GM19328 (cell line): Measurements from ENCODE around the gene ERVMER34-1.

Source experiments
- ATAC-seq: cut with Tn5 transposase; IDR thresholded peaks from one replicate; pipeline ENCODE4 v1.9.1; 2021; ENCODE audit warnings: mild to moderate bottlenecking, moderate library complexity; ENCODE audit not compliant: unreplicated experiment

Gene ERVMER34-1, protein sequence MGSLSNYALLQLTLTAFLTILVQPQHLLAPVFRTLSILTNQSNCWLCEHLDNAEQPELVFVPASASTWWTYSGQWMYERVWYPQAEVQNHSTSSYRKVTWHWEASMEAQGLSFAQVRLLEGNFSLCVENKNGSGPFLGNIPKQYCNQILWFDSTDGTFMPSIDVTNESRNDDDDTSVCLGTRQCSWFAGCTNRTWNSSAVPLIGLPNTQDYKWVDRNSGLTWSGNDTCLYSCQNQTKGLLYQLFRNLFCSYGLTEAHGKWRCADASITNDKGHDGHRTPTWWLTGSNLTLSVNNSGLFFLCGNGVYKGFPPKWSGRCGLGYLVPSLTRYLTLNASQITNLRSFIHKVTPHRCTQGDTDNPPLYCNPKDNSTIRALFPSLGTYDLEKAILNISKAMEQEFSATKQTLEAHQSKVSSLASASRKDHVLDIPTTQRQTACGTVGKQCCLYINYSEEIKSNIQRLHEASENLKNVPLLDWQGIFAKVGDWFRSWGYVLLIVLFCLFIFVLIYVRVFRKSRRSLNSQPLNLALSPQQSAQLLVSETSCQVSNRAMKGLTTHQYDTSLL

DNA sequence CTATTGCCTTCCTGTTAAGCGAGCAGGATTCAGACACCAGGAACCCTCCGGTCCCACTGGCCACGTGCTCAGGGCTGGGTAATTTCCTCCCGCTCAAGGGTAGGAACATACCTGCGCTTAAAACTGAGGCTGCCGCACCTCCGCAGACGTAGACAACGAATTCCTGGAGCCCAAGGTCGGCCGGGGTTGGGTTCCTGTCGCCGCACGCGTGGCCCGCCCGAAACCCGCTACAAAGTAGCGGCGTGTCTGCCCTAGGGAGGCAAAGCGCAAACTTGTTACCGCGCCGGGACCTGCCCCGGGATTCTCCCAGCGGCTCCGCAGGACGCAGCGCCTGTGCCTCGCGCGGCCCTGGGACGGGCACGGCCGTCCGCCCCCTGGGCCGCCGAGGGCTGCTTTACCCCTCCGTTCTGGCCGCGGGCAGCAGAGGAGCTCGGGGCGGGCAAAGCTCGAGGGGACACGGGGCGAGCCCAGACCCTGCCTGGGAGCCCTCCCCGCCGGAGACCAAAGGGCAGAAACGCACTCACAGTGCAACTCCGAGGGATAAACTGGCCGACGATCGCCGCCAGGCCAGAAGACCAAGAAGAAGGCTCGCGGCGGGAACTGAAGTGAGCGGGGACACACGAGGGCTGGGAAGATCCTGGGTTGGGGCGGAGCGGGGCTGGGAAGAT lies at the start of gene ERVMER34-1:
TSS of gene ERVMER34-1 (minus strand) at position 607 of the 668 bp plus-strand sequence. CDS start 5,905 bp downstream, outside the sequence.
- ATAC-seq = no peak

DNA sequence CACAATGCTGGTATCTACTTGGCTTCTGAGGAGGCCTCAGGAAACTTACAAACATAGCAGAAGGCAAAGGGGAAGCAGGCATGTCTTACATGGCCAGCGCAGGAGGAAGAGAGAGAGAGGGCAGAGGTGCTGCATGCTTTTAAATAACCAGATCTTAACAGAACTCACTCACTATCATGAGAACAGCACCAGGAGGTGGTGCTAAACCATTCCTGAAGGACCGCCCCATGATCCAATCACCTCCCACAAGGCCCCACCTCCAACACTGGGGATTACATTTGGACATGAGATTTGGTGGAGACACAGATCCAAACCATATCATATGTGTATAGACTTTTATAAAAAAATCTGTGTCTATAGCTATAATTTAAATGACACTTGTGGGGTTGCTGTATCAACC lies 48.6 kb upstream of the ERVMER34-1 start:
- no peak for ATAC-seq

DNA sequence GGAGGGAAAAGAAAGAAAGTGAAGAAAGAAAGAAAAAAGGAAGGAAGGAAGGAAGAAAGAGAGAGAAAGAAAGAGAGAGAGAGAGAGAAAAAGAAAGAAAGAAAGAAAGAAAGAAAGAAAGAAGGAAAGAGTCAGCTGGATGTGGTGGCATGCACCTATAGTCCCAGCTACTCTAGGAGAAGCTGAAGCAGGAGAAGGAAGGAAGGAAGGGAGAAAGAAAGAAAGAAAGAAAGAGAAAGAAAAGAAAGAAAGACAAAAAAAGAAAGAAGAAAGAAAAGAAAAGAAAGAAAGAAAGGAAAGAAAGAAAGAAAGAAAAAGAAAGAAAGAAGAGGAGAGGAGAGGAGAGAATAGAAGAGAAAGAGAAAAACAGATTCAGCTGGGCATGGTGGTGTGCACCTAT lies 44.3 kb upstream of the ERVMER34-1 start:
- no peak for ATAC-seq

DNA sequence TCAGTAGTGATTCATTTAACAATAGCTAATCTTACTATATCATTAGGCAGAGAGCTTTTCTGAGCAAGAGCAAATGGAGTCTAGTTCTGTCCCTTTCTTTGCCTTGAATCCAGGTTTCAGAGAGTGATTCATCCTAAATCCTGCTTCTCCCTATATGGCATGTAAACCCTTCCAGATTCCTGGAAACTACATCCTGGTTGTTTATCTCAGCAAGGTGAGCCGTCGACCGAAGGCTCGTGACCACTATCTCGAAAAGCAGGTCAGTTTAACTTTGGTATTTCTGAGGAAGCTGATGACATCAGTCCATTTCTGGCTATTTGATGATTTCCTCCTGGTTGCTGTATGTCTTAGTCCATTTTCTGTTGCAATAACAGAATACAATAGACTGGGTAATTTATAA lies 40.7 kb upstream of the ERVMER34-1 start:
- ATAC-seq = no peak

DNA sequence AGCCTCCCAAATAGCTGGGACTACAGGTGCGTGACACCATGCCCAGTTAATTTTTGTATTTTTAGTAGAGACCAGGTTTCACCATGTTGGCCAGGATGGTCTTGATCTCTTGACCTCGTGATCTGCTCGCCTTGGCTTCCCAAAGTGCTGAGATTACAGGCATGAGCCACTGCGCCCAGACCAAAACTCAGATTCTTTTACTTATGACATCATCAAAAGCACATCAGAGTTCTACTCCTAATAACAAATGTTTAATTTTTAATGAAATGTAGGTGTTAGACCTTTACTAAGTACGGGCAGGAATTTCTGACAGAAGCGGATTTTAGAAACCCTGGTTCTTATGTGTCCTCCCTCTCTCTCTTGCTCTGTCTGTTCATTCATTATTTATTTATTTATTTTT lies 38.5 kb upstream of the ERVMER34-1 start:
- ATAC-seq = no peak

DNA sequence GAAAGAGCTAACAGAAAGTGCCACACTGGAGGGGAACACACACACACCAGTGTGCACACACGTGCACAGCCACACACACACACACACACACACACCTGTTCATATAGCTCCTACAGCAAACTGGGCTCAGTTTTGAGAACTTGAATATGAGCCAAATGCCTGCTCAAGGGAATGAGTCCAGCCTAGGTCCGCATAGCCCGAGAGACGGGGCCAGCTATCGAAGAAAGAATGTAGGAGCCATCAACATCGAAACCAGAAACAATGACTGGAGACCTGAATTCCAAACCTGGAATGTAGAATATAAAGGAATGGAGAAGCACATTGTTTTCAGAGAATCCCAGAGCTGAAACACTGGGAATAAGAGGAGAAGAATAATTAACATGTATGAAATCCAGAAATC lies 37.6 kb upstream of the ERVMER34-1 start:
- no peak for ATAC-seq

DNA sequence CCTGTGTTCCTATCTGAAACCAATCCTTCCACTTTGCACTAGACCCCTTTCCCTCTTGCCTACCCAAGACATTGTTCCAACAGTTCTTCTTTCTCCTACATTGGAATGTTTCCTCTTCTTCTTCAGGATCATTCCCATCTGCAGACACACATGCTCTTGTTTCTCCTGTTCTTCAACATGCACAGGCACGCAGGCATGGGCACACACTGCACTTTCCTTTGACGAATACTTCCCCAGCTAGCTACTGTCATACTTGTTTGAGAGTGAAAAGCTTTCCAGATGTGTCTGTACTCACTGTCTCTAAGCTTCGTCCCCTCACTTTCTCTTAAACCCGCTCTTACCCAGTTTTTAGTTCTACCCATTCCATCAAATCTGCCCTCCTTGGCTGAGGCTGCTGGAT lies 31.8 kb upstream of the ERVMER34-1 start:
- no peak for ATAC-seq

DNA sequence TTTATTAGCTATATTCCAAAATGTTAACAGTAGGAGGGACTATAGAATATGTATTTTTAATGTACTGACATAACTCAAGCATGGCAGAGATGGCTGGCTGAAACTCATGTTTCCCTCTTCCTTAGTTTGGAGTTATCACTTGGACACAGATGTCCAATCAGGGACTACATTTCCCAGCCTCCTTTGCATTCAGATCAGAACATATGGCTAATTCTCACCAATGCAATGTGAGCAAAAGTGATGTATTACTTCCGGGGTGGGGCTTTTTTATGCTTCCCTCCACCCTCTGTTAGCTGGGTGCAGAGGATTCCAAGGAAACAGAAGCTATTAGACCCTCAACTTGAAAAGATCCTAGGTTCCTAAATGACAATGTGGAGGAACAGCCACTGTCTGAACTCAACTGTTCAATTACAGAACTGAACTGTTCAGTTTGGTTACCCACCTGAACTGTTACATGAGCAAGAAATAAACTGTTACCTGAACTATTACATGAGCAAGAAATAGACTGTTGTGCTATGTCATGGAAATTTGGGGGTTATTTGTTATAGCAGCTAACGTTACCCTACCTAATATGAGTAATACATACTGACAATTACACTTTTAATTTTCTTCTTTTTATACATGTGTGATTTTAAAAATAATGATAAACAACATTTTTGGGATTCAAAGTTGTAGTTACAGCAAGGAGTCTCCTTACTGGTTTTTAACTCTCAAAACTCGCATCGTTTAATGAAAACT lies 29.6 kb upstream of the ERVMER34-1 start:
- no peak for ATAC-seq

DNA sequence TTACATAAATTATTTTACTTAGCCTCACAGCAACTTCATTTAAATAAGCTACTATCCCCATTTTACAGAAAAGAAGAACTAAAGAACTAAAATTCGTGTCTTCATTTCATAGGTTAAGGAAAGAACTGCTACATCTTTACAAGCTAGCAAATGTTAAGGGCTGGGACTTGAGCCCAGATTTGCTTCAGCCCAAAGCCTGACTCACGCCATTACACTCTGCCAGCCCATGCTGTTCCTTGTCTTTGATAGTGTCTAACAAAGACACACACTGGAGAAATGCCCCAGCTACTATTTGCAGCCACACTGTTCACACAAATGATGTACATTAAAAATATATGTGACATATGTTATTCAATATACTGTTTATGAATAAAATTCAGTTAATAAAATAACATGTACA lies 29.0 kb upstream of the ERVMER34-1 start:
- no peak for ATAC-seq

DNA sequence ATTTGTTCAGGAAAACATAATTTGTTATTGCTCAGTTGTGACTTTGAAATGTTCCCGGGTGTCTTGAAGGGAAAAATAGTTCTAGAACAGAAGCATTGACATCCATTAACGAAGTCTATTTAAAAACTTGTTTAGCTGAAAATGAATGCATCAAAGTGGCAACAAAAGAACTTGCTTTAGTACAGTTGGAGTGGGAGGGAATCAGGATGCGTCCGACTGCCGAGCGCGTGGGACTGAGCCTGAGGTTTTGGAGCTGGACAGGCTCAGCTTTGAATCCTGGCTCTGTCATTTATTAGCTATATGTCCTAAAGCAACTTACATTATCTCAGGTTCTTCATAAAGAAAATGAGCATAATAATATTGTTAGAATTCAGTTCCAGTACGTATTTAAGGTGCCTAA lies 9.0 kb upstream of the ERVMER34-1 start:
- no peak for ATAC-seq

DNA sequence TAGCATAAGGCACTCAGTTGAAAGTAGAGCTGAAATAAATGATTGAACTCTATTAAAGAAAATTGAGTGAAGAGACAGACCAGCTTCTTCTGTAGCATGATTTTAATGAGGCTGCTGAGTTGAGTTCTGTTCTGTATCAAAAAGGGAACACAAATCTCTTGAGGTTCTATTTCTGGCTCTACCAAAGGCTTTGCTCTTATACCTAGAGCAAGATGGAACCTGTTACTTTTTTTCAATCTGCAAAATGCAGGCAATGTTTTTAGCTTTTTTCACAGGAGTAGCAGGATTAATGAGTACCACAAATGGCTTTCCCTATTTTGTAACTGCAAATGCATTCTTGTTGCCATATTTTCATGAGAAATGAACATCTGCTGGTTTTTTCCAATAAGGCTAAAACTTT lies 4.2 kb upstream of the ERVMER34-1 start:
- ATAC-seq = no peak

DNA sequence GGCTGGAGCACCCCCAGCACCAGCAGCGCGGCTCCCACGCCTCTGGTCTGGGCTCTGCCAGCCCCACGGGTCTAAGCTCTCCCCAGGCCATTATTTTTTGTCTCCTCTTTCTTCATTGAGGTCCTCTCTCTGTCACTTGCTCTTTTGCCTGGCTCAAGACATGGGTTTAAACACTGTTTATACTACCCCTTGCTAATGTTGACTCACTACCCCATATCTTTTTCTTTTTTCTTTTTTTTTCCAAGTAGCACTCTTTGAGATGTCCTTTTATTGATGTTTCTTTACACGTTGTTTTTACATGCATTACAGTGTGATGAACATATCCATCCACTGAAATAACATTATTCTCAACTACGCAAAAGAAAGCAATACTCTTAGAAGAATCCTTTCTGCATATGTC lies 1.7 kb upstream of the ERVMER34-1 start:
- ATAC-seq = no peak

DNA sequence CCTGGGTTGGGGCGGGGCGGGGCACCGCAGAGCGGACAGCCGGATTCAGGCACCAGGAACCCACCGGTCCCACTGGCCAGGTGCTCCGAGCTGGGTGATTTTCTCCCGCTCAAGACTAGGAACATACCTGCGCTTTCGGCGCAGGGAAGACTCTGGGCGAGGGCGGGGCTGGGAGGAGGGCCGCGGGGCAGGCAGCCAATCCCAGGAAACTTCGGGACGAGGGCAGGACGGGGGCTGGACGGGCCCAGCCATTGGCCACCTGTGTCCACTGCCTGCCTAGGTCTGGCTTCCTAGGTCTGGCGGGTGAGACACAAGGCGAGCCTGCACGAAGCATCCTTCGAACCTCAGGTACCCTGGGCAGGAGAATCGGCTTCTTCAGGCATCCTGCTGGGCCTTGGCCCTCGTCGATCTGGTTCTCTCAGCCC lies 274 bp upstream of the ERVMER34-1 start:
- ATAC-seq = no peak

DNA sequence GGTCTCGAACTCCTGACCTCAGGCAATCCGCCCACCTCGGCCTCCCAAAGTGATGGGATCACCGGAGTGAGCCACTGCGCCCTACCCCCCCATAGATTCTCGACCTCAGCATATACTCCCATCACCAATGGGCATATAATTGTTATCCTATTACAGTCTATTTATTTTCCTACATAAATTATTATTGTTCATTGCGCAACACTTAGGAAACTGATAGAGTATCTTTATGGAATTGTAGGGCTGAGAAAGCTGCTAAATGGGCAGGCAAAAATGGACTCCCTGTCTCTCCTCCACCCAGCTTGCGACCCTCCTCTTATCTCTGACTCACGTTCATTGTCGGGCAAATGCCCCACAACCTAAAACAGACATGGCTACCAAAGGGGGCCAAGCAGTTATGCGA lies 1.0 kb downstream of the ERVMER34-1 start:
- no peak for ATAC-seq

DNA sequence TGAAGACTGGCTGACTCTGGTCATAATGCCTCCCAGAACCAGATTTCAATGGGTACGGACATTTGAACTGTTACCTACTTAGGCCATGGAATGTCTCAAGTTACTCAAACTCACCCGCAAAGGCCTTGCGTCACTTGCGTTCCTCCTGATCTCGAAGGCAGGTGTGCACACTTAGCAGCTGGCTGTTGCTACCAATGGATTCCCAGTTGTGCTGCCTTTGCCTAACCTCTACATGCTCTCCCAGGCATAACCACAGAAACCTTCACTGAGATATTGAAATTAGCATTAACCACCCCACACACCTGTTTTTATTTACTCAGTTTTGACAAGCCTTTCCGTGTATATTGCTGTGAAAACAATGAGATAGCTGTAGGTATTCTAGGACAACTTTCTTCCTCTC lies 2.8 kb downstream of the ERVMER34-1 start:
- ATAC-seq = no peak

DNA sequence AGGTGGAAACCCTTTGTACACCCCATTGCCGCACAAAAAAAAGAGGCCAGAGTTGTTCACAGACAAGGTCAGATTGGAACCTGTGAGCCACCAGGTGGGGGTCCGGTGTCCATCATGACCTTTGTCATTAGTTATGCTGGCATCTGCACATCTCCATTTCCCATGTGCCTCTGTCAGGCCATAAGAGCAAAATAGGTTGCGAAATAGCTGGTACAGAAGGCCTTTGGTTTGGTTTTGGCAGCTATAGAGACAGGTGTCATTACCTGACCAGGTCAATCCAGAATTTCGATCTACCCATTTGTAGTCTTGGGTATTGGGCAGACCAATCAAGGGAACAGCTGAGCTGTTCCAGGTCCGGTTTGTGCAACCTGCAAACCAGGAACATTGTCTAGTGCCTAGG lies 6.6 kb downstream of the ERVMER34-1 start:
- no peak for ATAC-seq

DNA sequence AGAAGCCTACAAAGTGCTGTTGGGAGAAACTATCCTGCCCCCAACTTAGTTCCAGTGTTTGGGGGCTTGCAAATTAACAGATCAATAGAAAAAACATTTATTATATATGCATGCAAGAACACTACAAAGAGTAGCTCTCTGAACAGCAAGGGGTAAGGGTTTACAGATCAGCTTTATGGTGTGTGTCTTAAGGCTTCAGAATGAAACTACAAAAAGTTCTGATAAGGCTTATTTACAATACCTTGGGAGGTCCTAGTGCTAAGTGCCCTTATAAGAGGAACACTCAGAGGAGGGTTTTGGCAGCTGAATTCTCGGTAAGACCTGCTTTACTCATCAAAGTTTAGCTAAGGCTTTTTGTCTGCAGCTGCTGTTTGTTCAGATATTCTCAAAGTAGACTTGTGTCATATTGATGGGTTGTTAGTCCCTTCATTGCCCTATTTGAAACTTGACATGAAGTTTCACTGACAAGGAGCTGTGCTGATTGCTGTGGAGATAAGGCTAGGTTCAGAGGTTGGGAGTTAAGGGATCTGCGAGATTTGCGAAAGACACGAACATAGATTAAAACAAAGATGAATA lies 7.7 kb downstream of the ERVMER34-1 start:
- ATAC-seq = no peak

DNA sequence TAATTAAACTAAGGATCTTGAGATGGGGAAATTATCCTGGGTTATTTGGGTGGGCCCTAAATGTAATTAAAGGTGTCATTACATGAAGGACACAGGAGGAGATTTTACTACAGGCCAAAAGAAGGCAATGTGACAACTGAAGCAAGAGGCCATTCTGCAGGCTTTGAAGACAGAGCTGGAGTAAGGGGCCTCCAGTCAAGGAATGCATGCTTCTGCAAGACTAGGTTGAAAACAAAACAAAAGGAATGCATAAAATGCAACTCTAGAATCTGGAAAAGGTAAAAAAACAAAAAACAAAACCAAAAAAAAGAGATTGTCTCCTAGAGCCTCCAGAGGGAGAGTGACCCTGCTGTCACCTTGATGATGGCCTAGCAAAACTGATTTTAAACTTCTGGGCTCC lies 21.6 kb downstream of the ERVMER34-1 start:
- ATAC-seq = no peak

DNA sequence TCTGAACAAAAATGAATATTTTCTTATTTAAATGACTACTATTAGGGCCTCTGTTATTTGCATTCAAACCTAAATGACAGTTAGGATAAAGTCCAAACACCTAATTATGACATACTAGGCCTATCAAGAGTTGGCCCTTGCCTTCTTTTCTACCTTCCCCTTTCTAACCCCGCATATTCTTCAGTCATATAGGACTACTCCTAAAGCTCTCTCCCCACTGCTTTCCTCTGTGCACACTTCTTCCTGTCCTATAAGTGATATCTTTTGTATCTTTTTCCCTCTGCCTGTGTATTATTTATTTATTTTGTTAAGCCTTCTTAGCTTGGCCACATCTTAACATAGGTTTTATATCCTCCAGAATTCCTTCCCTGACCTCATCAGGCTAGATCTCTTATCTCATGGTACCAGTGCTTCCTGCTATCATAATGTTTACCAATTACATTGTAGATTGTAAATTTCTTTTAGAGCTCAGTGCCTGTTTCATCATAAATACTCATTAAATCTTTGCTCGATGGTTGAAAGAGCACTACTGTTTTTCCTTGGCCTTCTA lies 22.5 kb downstream of the ERVMER34-1 start:
- ATAC-seq = no peak

DNA sequence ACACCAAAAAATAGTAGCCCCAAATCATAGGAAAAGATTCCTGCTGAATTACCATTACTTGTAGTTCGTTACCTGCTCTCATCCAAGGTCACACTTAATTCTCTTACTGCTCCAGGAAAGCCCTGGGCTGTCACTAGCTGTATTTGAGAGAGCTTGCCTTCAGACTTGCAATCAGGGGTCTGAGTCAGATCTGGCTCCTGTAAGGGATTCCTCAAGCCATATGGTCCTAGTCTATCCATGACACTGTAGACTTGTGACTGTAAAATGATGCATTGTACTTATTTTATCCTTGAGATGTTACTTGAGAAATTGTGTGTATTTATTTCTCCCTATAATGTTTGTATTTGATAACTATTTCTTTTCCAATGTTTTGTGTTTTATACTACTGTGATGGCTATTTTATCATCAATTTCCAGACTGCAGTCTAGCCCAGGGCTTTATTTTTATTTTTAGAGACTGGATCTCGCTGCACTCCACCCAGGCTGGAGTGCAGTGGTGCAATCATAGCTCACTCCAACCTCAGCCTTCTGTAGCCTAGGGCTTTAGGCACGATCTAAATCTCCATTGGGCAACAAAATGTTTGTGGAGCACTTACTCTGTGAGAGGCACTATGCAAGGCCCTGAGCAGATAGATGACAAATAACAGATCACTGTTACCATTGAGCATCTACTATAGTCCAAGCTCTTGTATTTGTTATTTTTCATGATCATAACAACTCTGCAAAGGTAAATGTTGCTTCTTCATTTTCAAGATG lies 24.2 kb downstream of the ERVMER34-1 start:
- no peak for ATAC-seq
